GM12891 (cell line): ENCODE measurements around the gene TNFAIP1.

ENCODE experiments used
- DNase-seq: peaks from one replicate; pipeline ENCODE4 v3.0.0; 2011; ENCODE audit warnings: low spot score; ENCODE audit not compliant: insufficient read length
- FAIRE-seq: peaks from 2 replicates; lab custom pipeline; 2011; peaks lifted over from hg19 to GRCh38; lab: Jason Lieb, UNC
- PAX5 ChIP-seq: IDR thresholded peaks from 2 replicates; pipeline ENCODE4 v1.6.1; 2011; ENCODE audit warnings: low read length, moderate library complexity, mild to moderate bottlenecking; ENCODE audit not compliant: insufficient read depth, severe bottlenecking
- POLR2A ChIP-seq: IDR thresholded peaks from 2 replicates; pipeline ENCODE4 v1.6.1; 2011; ENCODE audit warnings: low read depth, low read length, control low read depth
- POLR2AphosphoS5 ChIP-seq: IDR thresholded peaks from 2 replicates; pipeline ENCODE4 v1.6.1; 2011; ENCODE audit warnings: low read depth, low read length, control low read depth
- POU2F2 ChIP-seq: IDR thresholded peaks from 2 replicates; pipeline ENCODE4 v1.6.1; 2011; ENCODE audit warnings: low read depth, mild to moderate bottlenecking, control low read depth, low read length, moderate library complexity
- SPI1 ChIP-seq: IDR thresholded peaks from 2 replicates; pipeline ENCODE4 v1.6.1; 2011; ENCODE audit warnings: low read depth, low read length, control low read depth
- TAF1 ChIP-seq: IDR thresholded peaks from 2 replicates; pipeline ENCODE4 v1.6.1; 2011; ENCODE audit warnings: low read depth, low read length, control low read depth

TNFAIP1 gene

GRCh38 chr17:28315846-28316705, 19.5 kb upstream of the TNFAIP1 start:
- FAIRE-seq (no peak), DNase-seq (no peak)
- no peak for TF ChIP-seq POLR2A
- TF ChIP-seq PAX5: no peak
- TF ChIP-seq TAF1: no peak
- no peak for TF ChIP-seq POU2F2
- TF ChIP-seq POLR2AphosphoS5: no peak
- TF ChIP-seq SPI1: no peak

- no peak for FAIRE-seq
- DNase-seq: no peak
- no peak for TF ChIP-seq POLR2A
- no peak for TF ChIP-seq POLR2AphosphoS5
- TF ChIP-seq TAF1: no peak
- no peak for TF ChIP-seq POU2F2
- TF ChIP-seq SPI1: no peak
- no peak for TF ChIP-seq PAX5
Measured at GRCh38 chr17:28317099-28317965, 18.2 kb upstream of the TNFAIP1 start.

- no peak for TF ChIP-seq TAF1
- TF ChIP-seq PAX5: no peak
- no peak for TF ChIP-seq SPI1
- no peak for TF ChIP-seq POLR2A
- TF ChIP-seq POU2F2: no peak
- TF ChIP-seq POLR2AphosphoS5: no peak
- FAIRE-seq: peak; percentile 57
Measured at GRCh38 chr17:28317966-28318758, 17.4 kb upstream of the TNFAIP1 start.

GRCh38 chr17:28318759-28319597, 16.6 kb upstream of the TNFAIP1 start, which contains the start of gene TMEM97:
Gene TMEM97, plus strand, starts transcription at chr17:28319200. Its CDS starts 40 bp downstream, at chr17:28319240.
- TF ChIP-seq POLR2AphosphoS5 (peak; percentile 62), POLR2A (peak; percentile 71; the same call in 1 of the 2 replicates), PAX5 (peak; percentile 20), TAF1 (peak; percentile 58), SPI1 (no peak)
- peak; percentile 93 for DNase-seq
- FAIRE-seq: peak; percentile 97

More at GRCh38 chr17:28317966-28318758, 17.4 kb upstream of the TNFAIP1 start:
- no peak for DNase-seq

- FAIRE-seq (no peak), DNase-seq (no peak)
- TF ChIP-seq POLR2A (no peak), POU2F2 (no peak), TAF1 (no peak), SPI1 (no peak), PAX5 (no peak), POLR2AphosphoS5 (no peak)
Measured at GRCh38 chr17:28319598-28319935, 16.0 kb upstream of the TNFAIP1 start.

GRCh38 chr17:28320215-28321061, 15.1 kb upstream of the TNFAIP1 start:
- no peak for FAIRE-seq
- DNase-seq: no peak
- TF ChIP-seq PAX5: no peak
- TF ChIP-seq SPI1: no peak
- no peak for TF ChIP-seq TAF1
- no peak for TF ChIP-seq POLR2A
- no peak for TF ChIP-seq POLR2AphosphoS5
- no peak for TF ChIP-seq POU2F2

GRCh38 chr17:28324267-28324745, 11.3 kb upstream of the TNFAIP1 start:
- FAIRE-seq: no peak

More at GRCh38 chr17:28324267-28324745, 11.3 kb upstream of the TNFAIP1 start:
- no peak for DNase-seq
- TF ChIP-seq POLR2AphosphoS5 (no peak), POU2F2 (no peak), TAF1 (no peak), SPI1 (no peak), PAX5 (no peak), POLR2A (no peak)
